Neural progenitor cell (in vitro differentiated cells): ENCODE results near the gene GCNA. TPM values are rescaled to one million over a fixed set of nuclear protein-coding genes. Genes with fewer than 3 reads are reported as not detected.
A peak's percentile ranks its signal among the peaks of the same experiment; 100 is the strongest.

Source experiments
- DNase-seq: peaks from one replicate; pipeline ENCODE4 v3.0.0-alpha.2; 2016; ENCODE audit warnings: low spot score
- H2AFZ ChIP-seq: fragments of 200-600 bp; sonication (generic); replicated peaks from 2 replicates; pipeline ENCODE4 v1.6.1; 2016; ENCODE audit warnings: antibody characterized with exemption
- H3F3A ChIP-seq: fragments of 200-600 bp; sonication (generic); 2 replicates; pipeline ENCODE4 v1.6.1; 2016; ENCODE audit warnings: antibody characterized with exemption, low read depth
- H3K27ac ChIP-seq: fragments of 200-600 bp; sonication (generic); 2 replicates; pipeline ENCODE4 v1.5.1; 2016; ENCODE audit warnings: mild to moderate bottlenecking
- H3K27me3 ChIP-seq: fragments of 200-600 bp; sonication (generic); 2 replicates; pipeline ENCODE4 v1.6.1; 2016; ENCODE audit warnings: mild to moderate bottlenecking, moderate library complexity
- H3K36me3 ChIP-seq: fragments of 200-600 bp; sonication (generic); 2 replicates; pipeline ENCODE4 v1.5.1; 2016
- H3K4me1 ChIP-seq: fragments of 200-600 bp; sonication (generic); 2 replicates; pipeline ENCODE4 v1.6.1; 2016; ENCODE audit warnings: mixed run types
- H3K4me2 ChIP-seq: fragments of 200-600 bp; sonication (generic); 2 replicates; pipeline ENCODE4 v1.6.1; 2016
- H3K4me3 ChIP-seq: fragments of 200-600 bp; sonication (generic); 2 replicates; pipeline ENCODE4 v1.5.1; 2016
- H3K79me2 ChIP-seq: fragments of 200-600 bp; sonication (generic); 2 replicates; pipeline ENCODE4 v1.6.1; 2016; ENCODE audit warnings: low read depth
- H3K9ac ChIP-seq: fragments of 200-600 bp; sonication (generic); 2 replicates; pipeline ENCODE4 v1.6.1; 2016
- H3K9me3 ChIP-seq: fragments of 200-600 bp; sonication (generic); 2 replicates; pipeline ENCODE4 v1.5.1; 2016; ENCODE audit warnings: low read depth
- H4K20me1 ChIP-seq: fragments of 200-600 bp; sonication (generic); 2 replicates; pipeline ENCODE4 v1.6.1; 2016; ENCODE audit warnings: low read depth
- H3K27ac Mint-ChIP-seq: 3 replicates; pipeline ENCODE4 v1.8.0; 2021; ENCODE audit warnings: mixed read lengths
- H3K27me3 Mint-ChIP-seq: 2 replicates; pipeline ENCODE4 v1.8.0; 2022; ENCODE audit warnings: low read depth, mild to moderate bottlenecking, inconsistent platforms, moderate library complexity, mixed read lengths; ENCODE audit not compliant: insufficient read depth
- H3K36me3 Mint-ChIP-seq: 3 replicates; pipeline ENCODE4 v1.8.0; 2021; ENCODE audit warnings: mixed read lengths
- H3K4me1 Mint-ChIP-seq: 3 replicates; pipeline ENCODE4 v1.8.0; 2021; ENCODE audit warnings: mixed read lengths
- H3K4me3 Mint-ChIP-seq: 3 replicates; pipeline ENCODE4 v1.8.0; 2021; ENCODE audit warnings: mild to moderate bottlenecking, moderate library complexity, mixed read lengths
- H3K9me3 Mint-ChIP-seq: 3 replicates; pipeline ENCODE4 v1.8.0; 2020; ENCODE audit warnings: mixed read lengths
- CTCF ChIP-seq: fragments of 200-600 bp; sonication (generic); IDR thresholded peaks from 2 replicates; pipeline ENCODE4 v1.5.1; 2017; ENCODE audit warnings: antibody characterized with exemption, mild to moderate bottlenecking
- EZH2 ChIP-seq: fragments of 200-600 bp; sonication (generic); IDR thresholded peaks from 2 replicates; pipeline ENCODE4 v1.6.1; 2017; ENCODE audit warnings: antibody characterized with exemption, mild to moderate bottlenecking, moderate library complexity
- EZH2phosphoT487 ChIP-seq: fragments of 200-600 bp; sonication (generic); IDR thresholded peaks from 2 replicates; pipeline ENCODE4 v1.6.1; 2017; ENCODE audit warnings: antibody characterized with exemption
- total RNA-seq: library from RNA; depleted of rRNA; stranded (reverse); fragments of >200 nt; gene quantifications from 2 replicates; pipeline ENCODE4 v1.2.3, GENCODE V29; 2015; ENCODE audit warnings: low replicate concordance

The GCNA gene
- total RNA-seq, 1 donor from 2014 or later, result 0.97 TPM

GRCh38 chrX:71622032-71622575, 43.9 kb downstream of the GCNA start:
- no peaks in the 10 kb centered on the region for H3K79me2 ChIP-seq
- H2AFZ ChIP-seq, result no peak overlapping the region
- no peak for DNase-seq
- no peaks in the 10 kb centered on the region for H3K9me3 ChIP-seq
- no peaks in the 10 kb centered on the region for H3F3A ChIP-seq
- TF ChIP-seq CTCF, result no peak
- TF ChIP-seq EZH2, result no peak
- TF ChIP-seq EZH2phosphoT487, result no peak
- no peaks in the 10 kb centered on the region for H4K20me1 ChIP-seq
- no peak overlapping the region for H3K27ac Mint-ChIP-seq
- no peaks in the 10 kb centered on the region for H3K27me3 ChIP-seq
- no peaks in the 10 kb centered on the region for H3K4me1 Mint-ChIP-seq
- H3K4me2 ChIP-seq, result no peak overlapping the region
- no peak overlapping the region for H3K9ac ChIP-seq
- H3K27me3 Mint-ChIP-seq, result peaks cover 2% of the 10 kb centered on the region
- peaks cover 9% of the 10 kb centered on the region for H3K9me3 Mint-ChIP-seq
- no peak overlapping the region for H3K27ac ChIP-seq
- no peaks in the 10 kb centered on the region for H3K4me1 ChIP-seq
- H3K36me3 ChIP-seq, result no peaks in the 10 kb centered on the region
- no peak overlapping the region for H3K4me3 ChIP-seq
- H3K4me3 Mint-ChIP-seq, result no peak overlapping the region
- H3K36me3 Mint-ChIP-seq, result peaks cover 2% of the 10 kb centered on the region

- no peaks in the 10 kb centered on the region for H3K79me2 ChIP-seq
- H3K9ac ChIP-seq, result no peak overlapping the region
- no peaks in the 10 kb centered on the region for H3F3A ChIP-seq
- no peak overlapping the region for H3K4me3 ChIP-seq
- no peak overlapping the region for H3K27ac ChIP-seq
- H3K27ac Mint-ChIP-seq, result no peak overlapping the region
- H3K36me3 Mint-ChIP-seq, result peaks cover 2% of the 10 kb centered on the region
- no peaks in the 10 kb centered on the region for H4K20me1 ChIP-seq
- H3K9me3 Mint-ChIP-seq, result peaks cover 10% of the 10 kb centered on the region
- no peaks in the 10 kb centered on the region for H3K4me1 Mint-ChIP-seq
- DNase-seq, result peak; percentile 50
- H3K27me3 Mint-ChIP-seq, result peaks cover 2% of the 10 kb centered on the region
- no peak overlapping the region for H2AFZ ChIP-seq
- H3K4me2 ChIP-seq, result no peak overlapping the region
- TF ChIP-seq EZH2phosphoT487, result no peak
- no peak for TF ChIP-seq CTCF
- no peak for TF ChIP-seq EZH2
- H3K36me3 ChIP-seq, result no peaks in the 10 kb centered on the region
- no peak overlapping the region for H3K4me3 Mint-ChIP-seq
- H3K9me3 ChIP-seq, result no peaks in the 10 kb centered on the region
- H3K27me3 ChIP-seq, result no peaks in the 10 kb centered on the region
- H3K4me1 ChIP-seq, result no peaks in the 10 kb centered on the region
Measured at GRCh38 chrX:71622576-71623450, 44.6 kb downstream of the GCNA start.

- Mint-ChIP-seq H3K4me1 (no peaks in the 10 kb centered on the region), H3K4me3 (no peak overlapping the region), H3K9me3 (peaks cover 10% of the 10 kb centered on the region), H3K36me3 (peaks cover under 1% of the 10 kb centered on the region), H3K27me3 (peaks cover 2% of the 10 kb centered on the region), H3K27ac (no peak overlapping the region)
- H3K4me1 ChIP-seq, result no peaks in the 10 kb centered on the region
- H2AFZ ChIP-seq, result no peak overlapping the region
- no peaks in the 10 kb centered on the region for H4K20me1 ChIP-seq
- H3K4me3 ChIP-seq, result no peak overlapping the region
- no peak overlapping the region for H3K27ac ChIP-seq
- H3K4me2 ChIP-seq, result no peak overlapping the region
- H3K9me3 ChIP-seq, result no peaks in the 10 kb centered on the region
- H3F3A ChIP-seq, result no peaks in the 10 kb centered on the region
- H3K36me3 ChIP-seq, result no peaks in the 10 kb centered on the region
- no peaks in the 10 kb centered on the region for H3K27me3 ChIP-seq
- no peak for DNase-seq
- TF ChIP-seq CTCF (no peak), EZH2phosphoT487 (no peak), EZH2 (no peak)
- no peak overlapping the region for H3K9ac ChIP-seq
- H3K79me2 ChIP-seq, result no peaks in the 10 kb centered on the region
Measured at GRCh38 chrX:71623714-71624113, 45.5 kb downstream of the GCNA start.
